Transverse colon (tissue), 4 donors: ENCODE measurements around the gene CHMP5. TPM values are rescaled to one million over a fixed set of nuclear protein-coding genes. Genes with fewer than 3 reads are reported as not detected.

Source experiments
- DNase-seq: peaks from one replicate; pipeline ENCODE4 v3.0.0-alpha.2; 2019
- H3K27ac ChIP-seq, 4 donors: fragments of 200-600 bp; sonication (generic); 2 replicates each; pipeline ENCODE4 v1.5.1; 2016 to 2018; ENCODE audit warnings: inconsistent platforms in 4 of 4
- H3K27me3 ChIP-seq: fragments of 200-600 bp; sonication (generic); 2 replicates; pipeline ENCODE4 v1.5.1; 2017; ENCODE audit warnings: inconsistent platforms
- H3K36me3 ChIP-seq, 4 donors: fragments of 200-600 bp; sonication (generic); 2 replicates each; pipeline ENCODE4 v1.5.1; 2017 to 2019; ENCODE audit warnings: inconsistent platforms in 4 of 4
- H3K4me1 ChIP-seq, 4 donors: fragments of 200-600 bp; sonication (generic); 2 replicates each; pipeline ENCODE4 v1.5.1; 2017 to 2020; ENCODE audit warnings: inconsistent platforms in 4 of 4
- H3K4me3 ChIP-seq, 4 donors: fragments of 200-600 bp; sonication (generic); 1 replicate in 1 of 4; 2 replicates in 3 of 4; pipeline versions ENCODE4 v1.5.1 to v1.6.1; 2017 to 2019; ENCODE audit warnings: inconsistent platforms in 4 of 4
- H3K9me3 ChIP-seq, 2 donors: fragments of 200-600 bp; sonication (generic); 2 replicates each; pipeline ENCODE4 v1.5.1; 2017 to 2019; ENCODE audit warnings: inconsistent platforms in 2 of 2
- EP300 ChIP-seq: sonication (generic); formaldehyde crosslinking; IDR thresholded peaks from one replicate; pipeline ENCODE4 v1.6.1; 2017; ENCODE audit warnings: antibody characterized with exemption, low read depth
- POLR2A ChIP-seq: fragments of 450-650 bp; IDR thresholded peaks from one replicate; pipeline ENCODE4 v1.6.1; 2016; ENCODE audit warnings: antibody characterized with exemption, mild to moderate bottlenecking, moderate library complexity
- POLR2AphosphoS5 ChIP-seq, 3 donors: sonication (generic); formaldehyde crosslinking; IDR thresholded peaks; one replicate each; pipeline ENCODE4 v1.6.1; 2016; ENCODE audit warnings: antibody characterized with exemption in 3 of 3
- WGBS, 2 donors: methylation state at CpG; one replicate each; pipeline ENCODE4 v1.1.5; 2018; ENCODE audit warnings: low coverage in 1 of 2; 5-methylcytosine and 5-hydroxymethylcytosine counted together
- in situ Hi-C, 4 donors: fragments of 200-750 bp; cut with MboI; loops; one replicate each; pipeline versions ENCODE4 v1.15.0 to v1.15.1; 2017; ENCODE audit warnings: low sequenced_read_pairs in 3 of 4, low pct_ligation_motif_present in 1 of 4, low pct_unique_long_range_greater_than_20kb in 1 of 4
- intact Hi-C: fragments of 100-400 bp; cut with DNase I; formaldehyde crosslinking; loops from one replicate; pipeline ENCODE4 v1.15.1; 2023; ENCODE audit warnings: low total_unique reads
- total RNA-seq, 4 donors: library from RNA; depleted of rRNA; stranded (reverse); fragments of >200 nt; gene quantifications; one replicate each; pipeline ENCODE4 v1.1.0, GENCODE V29; 2016
- TF ChIP-seq, protein P1 (sequence below), 5 experiments: fragments of 200-600 bp in 3 of 5; fragments of 450-650 bp in 2 of 5; sonication (generic) in 3 of 5; IDR thresholded peaks; 1 replicate in 2 of 5; 2 replicates in 3 of 5; pipeline ENCODE4 v1.5.1; 2016 to 2017; ENCODE audit warnings: antibody characterized with exemption in 5 of 5, inconsistent platforms in 3 of 5, mild to moderate bottlenecking in 2 of 5, moderate library complexity in 1 of 5

CHMP5 gene
- total RNA-seq, 4 donors from 2014 or later = 23.3 to 100 (median 56.5) TPM

DNA sequence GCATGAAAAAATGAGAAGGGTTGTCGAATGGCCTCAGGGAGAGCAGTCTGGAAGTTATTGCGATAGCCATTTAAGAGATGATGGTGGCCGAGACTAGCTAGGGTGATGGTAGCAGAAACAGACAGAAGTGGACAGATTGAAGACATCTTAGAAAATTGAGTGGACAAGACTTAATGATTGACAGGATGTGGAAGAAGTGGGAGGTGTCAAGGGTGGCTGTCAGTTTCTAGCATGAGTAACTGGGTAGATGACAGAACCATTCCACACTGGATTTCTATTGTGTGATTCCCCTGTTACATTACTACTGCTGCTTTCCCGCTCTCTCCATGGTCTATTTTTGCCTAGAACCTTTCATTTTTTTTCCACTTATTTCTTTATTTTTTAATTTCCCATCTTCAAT, 12.6 kb downstream of the CHMP5 start:
- peaks cover 0 to 15% (median 1%) of the 10 kb centered on the region in 4 donors for H3K4me1 ChIP-seq
- no peak overlapping the region for H3K4me3 ChIP-seq
- DNase-seq = no peak
- no peak overlapping the region for H3K27ac ChIP-seq
- intact Hi-C loops (no loop called here), in situ Hi-C loops (no loop called here)
- no peaks in the 10 kb centered on the region for H3K9me3 ChIP-seq
- no peak for TF ChIP-seq EP300
- no peak for TF ChIP-seq POLR2AphosphoS5 (IDR thresholded peaks at IDR 0.05)
- no peak for TF ChIP-seq POLR2A
- TF ChIP-seq, protein P1, sequence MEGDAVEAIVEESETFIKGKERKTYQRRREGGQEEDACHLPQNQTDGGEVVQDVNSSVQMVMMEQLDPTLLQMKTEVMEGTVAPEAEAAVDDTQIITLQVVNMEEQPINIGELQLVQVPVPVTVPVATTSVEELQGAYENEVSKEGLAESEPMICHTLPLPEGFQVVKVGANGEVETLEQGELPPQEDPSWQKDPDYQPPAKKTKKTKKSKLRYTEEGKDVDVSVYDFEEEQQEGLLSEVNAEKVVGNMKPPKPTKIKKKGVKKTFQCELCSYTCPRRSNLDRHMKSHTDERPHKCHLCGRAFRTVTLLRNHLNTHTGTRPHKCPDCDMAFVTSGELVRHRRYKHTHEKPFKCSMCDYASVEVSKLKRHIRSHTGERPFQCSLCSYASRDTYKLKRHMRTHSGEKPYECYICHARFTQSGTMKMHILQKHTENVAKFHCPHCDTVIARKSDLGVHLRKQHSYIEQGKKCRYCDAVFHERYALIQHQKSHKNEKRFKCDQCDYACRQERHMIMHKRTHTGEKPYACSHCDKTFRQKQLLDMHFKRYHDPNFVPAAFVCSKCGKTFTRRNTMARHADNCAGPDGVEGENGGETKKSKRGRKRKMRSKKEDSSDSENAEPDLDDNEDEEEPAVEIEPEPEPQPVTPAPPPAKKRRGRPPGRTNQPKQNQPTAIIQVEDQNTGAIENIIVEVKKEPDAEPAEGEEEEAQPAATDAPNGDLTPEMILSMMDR (IDR thresholded peaks at IDR 0.05) = no peak
- 94 to 100% methylated on average over 4 of the region's 4 CpGs for WGBS, 2 donors
- peaks cover 0 to 73% (median 27%) of the 10 kb centered on the region in 4 donors for H3K36me3 ChIP-seq
- no peaks in the 10 kb centered on the region for H3K27me3 ChIP-seq

DNA sequence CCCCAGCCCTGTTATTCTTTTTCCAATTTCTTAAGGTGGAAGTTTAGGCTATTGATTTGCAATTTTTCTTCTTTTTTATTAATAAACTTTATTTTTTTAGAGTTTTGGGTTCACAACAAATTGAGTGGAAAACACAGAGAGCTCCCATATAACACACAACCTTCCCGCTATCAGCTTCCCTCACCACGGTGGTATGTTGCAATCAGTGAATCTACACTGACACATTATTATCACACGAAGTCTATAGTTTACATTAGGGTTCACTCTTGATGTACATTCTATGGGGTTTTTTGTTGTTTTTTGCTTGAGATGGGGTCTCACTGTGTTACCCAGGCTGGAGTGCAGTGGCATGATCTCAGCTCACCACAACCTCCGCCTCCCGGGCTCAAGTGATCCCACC, 20.7 kb downstream of the CHMP5 start:
- Histone ChIP-seq H3K4me3 (no peak overlapping the region), H3K4me1 (peaks cover 10 to 22% (median 11%) of the 10 kb centered on the region in 4 donors), H3K36me3 (peaks cover 0 to 24% (median 4%) of the 10 kb centered on the region in 4 donors), H3K27ac (no peak overlapping the region), H3K9me3 (no peaks in the 10 kb centered on the region), H3K27me3 (no peaks in the 10 kb centered on the region)
- WGBS, 2 donors = 60 to 86% methylated on average over 3 to 5 of the region's 5 CpGs
- in situ Hi-C loops (no loop called here), intact Hi-C loops (no loop called here)
- no peak for TF ChIP-seq EP300
- TF ChIP-seq POLR2AphosphoS5 (IDR thresholded peaks at IDR 0.05) = no peak
- TF ChIP-seq, protein P1 (IDR thresholded peaks at IDR 0.05) = no peak
- TF ChIP-seq POLR2A = no peak
- DNase-seq = no peak

DNA sequence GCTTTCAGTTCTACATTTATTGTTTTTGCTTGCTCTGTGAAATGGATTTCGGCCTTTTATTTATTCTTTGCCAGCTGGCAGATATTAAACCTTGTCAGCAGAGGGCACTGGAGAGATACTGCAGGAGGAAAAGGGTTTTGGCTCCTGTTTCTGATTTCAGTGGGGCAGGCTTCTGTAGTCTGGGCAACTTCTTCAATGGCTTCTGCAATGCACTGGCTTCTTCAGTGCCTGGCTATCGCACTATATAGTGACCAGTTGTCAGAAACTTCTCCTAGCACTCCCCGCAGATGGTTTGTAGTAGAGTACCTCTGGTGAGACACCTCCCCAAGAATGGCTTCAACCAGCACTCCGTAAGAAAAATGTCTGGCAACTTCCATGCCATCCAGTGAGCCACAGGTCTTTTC, 22.2 kb downstream of the CHMP5 start:
- no peaks in the 10 kb centered on the region for H3K27me3 ChIP-seq
- peak overlapping the region; percentile 66 to 98 (median 86) for H3K27ac ChIP-seq
- peak; percentile 53 for DNase-seq
- no peaks in the 10 kb centered on the region for H3K9me3 ChIP-seq
- TF ChIP-seq POLR2A = no peak
- TF ChIP-seq, protein P1 (IDR thresholded peaks at IDR 0.05) = peak; percentile 60 to 82 (median 69)
- TF ChIP-seq EP300 = no peak
- peak in 2 of 3 donors; percentile 30 to 31 for TF ChIP-seq POLR2AphosphoS5 (IDR thresholded peaks at IDR 0.05)
- intact Hi-C loops (no loop called here), in situ Hi-C loops (no loop called here)
- 0 to 35% methylated on average over 1 to 4 of the region's 4 CpGs for WGBS, 2 donors
- peaks cover 11 to 34% (median 21%) of the 10 kb centered on the region in 4 donors for H3K4me1 ChIP-seq
- H3K36me3 ChIP-seq = peaks cover 0 to 10% (median 2%) of the 10 kb centered on the region in 4 donors
- H3K4me3 ChIP-seq = no peak overlapping the region

DNA sequence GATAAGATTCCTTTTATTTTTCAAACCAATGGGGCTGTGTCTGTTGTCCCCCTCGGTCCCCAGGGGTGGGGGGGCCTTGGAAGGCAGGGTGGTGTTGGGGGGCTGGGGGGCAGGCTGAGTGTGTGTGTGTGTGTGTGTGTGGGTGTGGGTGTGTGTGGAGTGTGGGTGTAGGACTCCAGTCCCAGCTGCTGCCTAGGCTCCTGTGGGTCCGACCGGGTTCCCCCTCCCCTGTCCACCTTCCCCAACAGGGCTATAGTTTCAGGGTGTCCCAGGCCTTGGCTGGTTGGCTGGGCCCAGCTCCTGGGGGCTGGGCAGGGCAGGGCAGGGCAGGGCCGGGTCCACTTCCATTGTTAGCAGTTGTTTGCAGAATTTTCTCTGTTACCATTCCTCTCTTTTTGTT, 23.4 kb downstream of the CHMP5 start:
- H3K4me3 ChIP-seq = no peak overlapping the region
- H3K9me3 ChIP-seq = no peaks in the 10 kb centered on the region
- peak overlapping the region in 2 of 4 donors; percentile 97 to 98 for H3K27ac ChIP-seq
- DNase-seq = no peak
- no peaks in the 10 kb centered on the region for H3K27me3 ChIP-seq
- TF ChIP-seq, protein P1 (IDR thresholded peaks at IDR 0.05) = no peak
- TF ChIP-seq POLR2AphosphoS5 (IDR thresholded peaks at IDR 0.05) (no peak), EP300 (no peak), POLR2A (no peak)
- 59 to 82% methylated on average over 2 to 4 of the region's 4 CpGs for WGBS, 2 donors
- in situ Hi-C loops (no loop called here), intact Hi-C loops (no loop called here)
- no peaks in the 10 kb centered on the region for H3K36me3 ChIP-seq
- peaks cover 16 to 46% (median 31%) of the 10 kb centered on the region in 4 donors for H3K4me1 ChIP-seq
